CD8-positive, alpha-beta memory T cell (primary cell): ENCODE data around the gene PTPN13. TPM values are rescaled to one million over a fixed set of nuclear protein-coding genes. Genes with fewer than 3 reads are reported as not detected.
A peak's percentile ranks its signal among the peaks of the same experiment; 100 is the strongest.

ENCODE experiments used
- CTCF ChIA-PET: fragments of 350-600 bp; sonication (Branson Sonifier 250); formaldehyde crosslinking; loops from one replicate; lab custom pipeline; 2021; ENCODE audit warnings: antibody characterized with exemption; lab: Charles Lee
- POLR2A ChIA-PET: fragments of 350-600 bp; sonication (Branson Sonifier 250); formaldehyde crosslinking; loops from one replicate; lab custom pipeline; 2021; ENCODE audit warnings: antibody characterized with exemption; lab: Charles Lee
- DNase-seq, 5 donors: peaks; one replicate each; pipeline versions ENCODE4 v3.0.0 to v3.0.0-alpha.2; 2020 to 2022; ENCODE audit warnings: mixed read lengths in 1 of 5
- H3K27ac ChIP-seq: one replicate; pipeline ENCODE4 v1.7.0; 2013; ENCODE audit warnings: low read depth, mild to moderate bottlenecking, low read length, moderate library complexity
- H3K27me3 ChIP-seq: 2 replicates; pipeline ENCODE4 v1.7.0; 2013; ENCODE audit warnings: low read length, mild to moderate bottlenecking; ENCODE audit not compliant: insufficient read depth, poor library complexity, severe bottlenecking
- H3K36me3 ChIP-seq: 2 replicates; pipeline ENCODE4 v1.7.0; 2013; ENCODE audit warnings: mild to moderate bottlenecking, low read length, moderate library complexity; ENCODE audit not compliant: insufficient read depth
- H3K4me1 ChIP-seq: 2 replicates; pipeline ENCODE4 v1.7.0; 2013; ENCODE audit warnings: mild to moderate bottlenecking, low read length, moderate library complexity; ENCODE audit not compliant: insufficient read depth
- H3K4me3 ChIP-seq: 2 replicates; pipeline ENCODE4 v1.7.0; 2013; ENCODE audit warnings: mild to moderate bottlenecking, low read length
- H3K9me3 ChIP-seq: 2 replicates; pipeline ENCODE4 v1.7.0; 2013; ENCODE audit warnings: mild to moderate bottlenecking, low read length
- H3K27ac Mint-ChIP-seq, 8 donors: one replicate each; pipeline ENCODE4 v1.8.0; 2020 to 2021; ENCODE audit warnings: mixed read lengths in 8 of 8, mild to moderate bottlenecking in 6 of 8, inconsistent platforms in 3 of 8, moderate library complexity in 3 of 8
- H3K27me3 Mint-ChIP-seq, 2 donors: one replicate each; pipeline ENCODE4 v1.8.0; 2020 to 2021; ENCODE audit warnings: mixed read lengths in 2 of 2, mild to moderate bottlenecking in 1 of 2, moderate library complexity in 1 of 2
- H3K36me3 Mint-ChIP-seq, 3 donors: one replicate each; pipeline ENCODE4 v1.8.0; 2020 to 2021; ENCODE audit warnings: mixed read lengths in 3 of 3, inconsistent platforms in 1 of 3, mild to moderate bottlenecking in 1 of 3
- H3K4me1 Mint-ChIP-seq, 3 donors: one replicate each; pipeline ENCODE4 v1.8.0; 2020 to 2021; ENCODE audit warnings: mixed read lengths in 3 of 3, inconsistent platforms in 1 of 3, mild to moderate bottlenecking in 1 of 3
- H3K4me3 Mint-ChIP-seq, 7 donors: one replicate each; pipeline ENCODE4 v1.8.0; 2020 to 2021; ENCODE audit warnings: mixed read lengths in 7 of 7, mild to moderate bottlenecking in 6 of 7, moderate library complexity in 4 of 7, inconsistent platforms in 2 of 7
- H3K9me3 Mint-ChIP-seq, 5 donors: one replicate each; pipeline ENCODE4 v1.8.0; 2020 to 2022; ENCODE audit warnings: mixed read lengths in 5 of 5, mild to moderate bottlenecking in 3 of 5, moderate library complexity in 2 of 5, inconsistent platforms in 1 of 5
- polyA plus RNA-seq: library from polyadenylated mRNA; unstranded; fragments of 300-500 nt; fragmentation: Illumina TruSeq; gene quantifications from one replicate; pipeline ENCODE4 v1.2.3, GENCODE V29; 2021
- total RNA-seq, 2 experiments: library from RNA; stranded (reverse); gene quantifications; one replicate each; pipeline ENCODE4 v1.2.3, GENCODE V29; 2021

The PTPN13 gene
- total and polyA plus RNA-seq, 3 experiments from 2014 or later: 0.07 to 1.3 (median 0.53) TPM

- POLR2A ChIA-PET: no interaction called here
- no peak for DNase-seq
- no peaks in the 10 kb centered on the region for H3K36me3 ChIP-seq
- Mint-ChIP-seq H3K9me3 (peaks cover 4 to 16% (median 12%) of the 10 kb centered on the region in 5 donors), H3K4me3 (no peak overlapping the region), H3K36me3 (no peaks in the 10 kb centered on the region), H3K4me1 (no peaks in the 10 kb centered on the region), H3K27ac (no peak overlapping the region), H3K27me3 (peaks cover 3 to 4% of the 10 kb centered on the region in 2 donors)
- H3K27ac ChIP-seq: no peak overlapping the region
- CTCF ChIA-PET: no interaction called here
- no peaks in the 10 kb centered on the region for H3K9me3 ChIP-seq
- H3K4me3 ChIP-seq: no peak overlapping the region
- no peaks in the 10 kb centered on the region for H3K4me1 ChIP-seq
- H3K27me3 ChIP-seq: no peaks in the 10 kb centered on the region
Observed at GRCh38 chr4:86818211-86818610, 224.1 kb downstream of the PTPN13 start.

- H3K9me3 ChIP-seq: no peaks in the 10 kb centered on the region
- no peaks in the 10 kb centered on the region for H3K27me3 ChIP-seq
- no peak overlapping the region for H3K4me3 Mint-ChIP-seq
- H3K36me3 ChIP-seq: no peaks in the 10 kb centered on the region
- peaks cover 4 to 16% (median 12%) of the 10 kb centered on the region in 5 donors for H3K9me3 Mint-ChIP-seq
- ChIA-PET POLR2A (no interaction called here), CTCF (no interaction called here)
- no peaks in the 10 kb centered on the region for H3K36me3 Mint-ChIP-seq
- peak overlapping the region in 1 of 8 donors; percentile 50 for H3K27ac Mint-ChIP-seq
- no peak for DNase-seq
- H3K27me3 Mint-ChIP-seq: peaks cover 3 to 4% of the 10 kb centered on the region in 2 donors
- no peak overlapping the region for H3K4me3 ChIP-seq
- no peaks in the 10 kb centered on the region for H3K4me1 Mint-ChIP-seq
- H3K4me1 ChIP-seq: no peaks in the 10 kb centered on the region
- no peak overlapping the region for H3K27ac ChIP-seq
Observed at GRCh38 chr4:86818841-86819240, 224.7 kb downstream of the PTPN13 start.

DNA sequence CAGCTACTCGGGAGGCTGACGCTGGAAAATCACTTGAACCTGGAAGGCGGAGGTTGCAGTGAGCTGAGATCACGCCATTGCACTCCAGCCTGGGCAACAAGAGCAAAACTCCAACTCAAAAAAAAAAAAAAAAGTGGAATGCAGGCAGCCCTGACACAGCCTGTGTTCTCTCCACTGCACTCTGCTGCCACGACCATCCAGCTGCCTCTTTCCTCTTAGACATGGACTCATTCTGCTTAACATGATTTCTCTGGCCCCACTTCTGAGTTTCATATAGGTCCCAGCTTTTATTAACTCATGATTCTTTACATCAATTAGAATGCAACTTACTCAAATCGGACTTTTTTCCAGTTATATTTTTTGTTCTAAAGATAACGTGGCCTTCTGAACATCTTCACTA is 225.4 kb downstream of the PTPN13 start:
- Mint-ChIP-seq H3K4me1 (no peaks in the 10 kb centered on the region), H3K27me3 (peaks cover 3 to 4% of the 10 kb centered on the region in 2 donors), H3K27ac (no peak overlapping the region), H3K9me3 (peaks cover 4 to 15% (median 12%) of the 10 kb centered on the region in 5 donors), H3K4me3 (no peak overlapping the region), H3K36me3 (no peaks in the 10 kb centered on the region)
- no peak for DNase-seq
- ChIA-PET POLR2A (no interaction called here), CTCF (no interaction called here)
- Histone ChIP-seq H3K4me3 (no peak overlapping the region), H3K36me3 (no peaks in the 10 kb centered on the region), H3K27ac (no peak overlapping the region), H3K27me3 (no peaks in the 10 kb centered on the region), H3K4me1 (no peaks in the 10 kb centered on the region), H3K9me3 (no peaks in the 10 kb centered on the region)

DNA sequence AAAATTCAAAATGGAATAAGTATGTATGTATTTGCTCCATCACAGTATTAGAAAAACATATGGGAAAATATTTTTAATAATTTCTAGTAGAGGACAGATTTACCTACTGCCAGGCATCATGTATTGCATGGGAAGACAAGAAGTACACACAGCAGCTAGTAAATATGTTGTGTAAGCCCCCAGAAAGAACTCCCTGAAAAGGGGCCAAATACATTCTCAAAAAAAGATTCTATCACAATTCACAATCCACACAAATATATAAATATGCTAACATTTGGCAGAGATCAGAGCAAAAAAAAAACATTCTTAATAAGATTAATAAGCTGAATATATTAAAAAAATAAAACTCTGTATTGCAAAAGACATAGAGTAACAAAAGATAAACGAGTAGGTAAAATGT is 227.0 kb downstream of the PTPN13 start:
- Histone ChIP-seq H3K4me1 (no peaks in the 10 kb centered on the region), H3K4me3 (no peak overlapping the region), H3K27me3 (no peaks in the 10 kb centered on the region), H3K9me3 (no peaks in the 10 kb centered on the region), H3K36me3 (no peaks in the 10 kb centered on the region), H3K27ac (no peak overlapping the region)
- H3K9me3 Mint-ChIP-seq: peaks cover 0 to 6% (median 4%) of the 10 kb centered on the region in 5 donors
- H3K36me3 Mint-ChIP-seq: no peaks in the 10 kb centered on the region
- POLR2A ChIA-PET: no interaction called here
- DNase-seq: no peak
- CTCF ChIA-PET: no interaction called here
- no peak overlapping the region for H3K4me3 Mint-ChIP-seq
- H3K27ac Mint-ChIP-seq: no peak overlapping the region
- H3K27me3 Mint-ChIP-seq: peaks cover 3 to 4% of the 10 kb centered on the region in 2 donors
- H3K4me1 Mint-ChIP-seq: no peaks in the 10 kb centered on the region

DNA sequence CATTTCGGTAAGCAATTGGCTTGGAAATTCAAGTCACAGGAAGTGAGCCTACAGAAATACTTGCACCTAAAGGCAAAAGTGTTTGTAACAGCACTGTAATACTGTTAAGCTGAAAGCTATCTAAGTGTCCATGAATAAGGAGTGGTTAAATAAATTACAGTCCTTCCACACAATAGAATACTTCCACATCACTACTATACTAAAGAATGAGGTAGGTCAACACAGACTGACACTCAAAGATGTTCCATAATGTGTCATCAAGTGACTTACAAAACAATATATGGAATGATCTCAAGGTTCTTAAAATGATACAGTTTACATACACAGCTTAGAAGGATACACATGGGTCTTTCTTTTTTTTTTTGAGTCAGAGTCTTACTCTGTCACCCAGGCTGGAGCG is 228.0 kb downstream of the PTPN13 start:
- CTCF ChIA-PET: no interaction called here
- Histone ChIP-seq H3K27me3 (no peaks in the 10 kb centered on the region), H3K4me3 (no peak overlapping the region), H3K27ac (no peak overlapping the region), H3K36me3 (no peaks in the 10 kb centered on the region), H3K9me3 (no peaks in the 10 kb centered on the region), H3K4me1 (no peaks in the 10 kb centered on the region)
- no peaks in the 10 kb centered on the region for H3K36me3 Mint-ChIP-seq
- POLR2A ChIA-PET: no interaction called here
- peaks cover 3 to 4% of the 10 kb centered on the region in 2 donors for H3K27me3 Mint-ChIP-seq
- no peaks in the 10 kb centered on the region for H3K4me1 Mint-ChIP-seq
- no peak overlapping the region for H3K4me3 Mint-ChIP-seq
- H3K27ac Mint-ChIP-seq: no peak overlapping the region
- peaks cover 0 to 1% (median 0%) of the 10 kb centered on the region in 5 donors for H3K9me3 Mint-ChIP-seq
- no peak for DNase-seq

DNA sequence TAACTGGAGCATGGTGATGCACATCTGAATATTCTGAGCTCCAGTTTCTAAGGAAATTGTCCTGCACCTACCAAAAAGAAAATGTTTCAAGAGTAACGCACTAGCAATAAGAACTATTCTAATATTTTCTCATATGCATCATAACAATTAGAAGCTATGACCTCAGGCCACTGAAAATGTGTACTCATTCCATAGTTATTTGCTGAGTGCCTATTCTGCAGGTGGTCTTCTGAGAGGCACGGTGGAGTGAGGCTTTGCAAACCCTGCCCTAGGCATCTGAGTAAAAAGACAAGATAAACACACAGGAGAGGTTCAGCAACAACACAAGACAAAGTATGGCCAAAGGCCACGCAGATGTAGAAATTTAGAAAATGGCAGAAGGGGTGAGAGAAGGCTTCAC is 231.4 kb downstream of the PTPN13 start:
- H3K4me1 Mint-ChIP-seq: no peaks in the 10 kb centered on the region
- no peak overlapping the region for H3K4me3 ChIP-seq
- H3K27ac Mint-ChIP-seq: no peak overlapping the region
- H3K4me1 ChIP-seq: no peaks in the 10 kb centered on the region
- H3K9me3 Mint-ChIP-seq: peaks cover 0 to 3% (median 0%) of the 10 kb centered on the region in 5 donors
- no peaks in the 10 kb centered on the region for H3K9me3 ChIP-seq
- no peak for DNase-seq
- ChIA-PET CTCF (no interaction called here), POLR2A (no interaction called here)
- H3K27ac ChIP-seq: no peak overlapping the region
- no peaks in the 10 kb centered on the region for H3K27me3 ChIP-seq
- peaks cover 0 to 7% of the 10 kb centered on the region in 2 donors for H3K27me3 Mint-ChIP-seq
- no peaks in the 10 kb centered on the region for H3K36me3 ChIP-seq
- no peak overlapping the region for H3K4me3 Mint-ChIP-seq
- no peaks in the 10 kb centered on the region for H3K36me3 Mint-ChIP-seq

DNA sequence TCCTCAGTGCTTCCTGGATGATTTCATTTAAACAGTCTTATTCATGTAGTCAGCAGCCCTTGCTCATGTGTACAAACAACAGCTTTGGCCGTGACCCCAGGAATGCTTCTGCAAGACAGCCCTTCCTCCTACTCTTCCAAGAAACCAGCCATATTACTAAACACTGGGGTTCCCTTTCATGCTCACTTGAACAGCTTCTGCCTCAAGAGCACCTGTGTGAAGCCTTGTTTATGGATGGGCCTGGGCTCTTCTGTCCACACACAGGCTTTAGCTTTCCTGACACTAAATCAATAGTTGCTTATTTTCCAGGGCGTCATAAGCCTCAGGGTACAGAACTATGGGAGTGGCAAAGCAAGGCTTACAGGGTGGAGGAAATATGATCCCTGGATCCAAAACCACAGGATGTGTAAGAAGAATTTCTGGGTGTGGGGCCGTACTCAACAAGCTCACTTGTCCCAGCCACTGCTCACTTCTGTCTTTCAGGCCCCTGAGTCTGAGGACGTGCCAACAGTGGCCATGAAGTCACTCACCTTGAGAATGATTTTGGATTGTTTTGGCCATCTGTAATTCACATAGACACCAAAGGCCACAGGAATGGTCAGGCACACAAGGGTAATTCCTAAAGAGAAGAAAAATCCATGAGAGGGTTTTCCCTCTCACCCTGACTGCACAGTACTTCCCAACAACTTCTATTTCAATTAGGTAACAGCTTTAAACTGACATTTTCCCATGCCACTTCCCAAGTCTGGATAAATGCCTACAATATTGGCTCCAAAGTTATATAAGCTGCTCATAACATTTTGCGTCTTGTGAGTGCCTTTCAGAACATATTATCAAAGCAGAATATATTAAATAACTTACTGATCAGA is 237.4 kb downstream of the PTPN13 start:
- H3K27ac Mint-ChIP-seq: no peak overlapping the region
- peaks cover 0 to 3% (median 0%) of the 10 kb centered on the region in 5 donors for H3K9me3 Mint-ChIP-seq
- no peaks in the 10 kb centered on the region for H3K4me1 Mint-ChIP-seq
- Histone ChIP-seq H3K4me3 (no peak overlapping the region), H3K36me3 (no peaks in the 10 kb centered on the region), H3K27me3 (no peaks in the 10 kb centered on the region), H3K9me3 (no peaks in the 10 kb centered on the region), H3K27ac (no peak overlapping the region), H3K4me1 (no peaks in the 10 kb centered on the region)
- H3K27me3 Mint-ChIP-seq: peaks cover 0 to 12% of the 10 kb centered on the region in 2 donors
- POLR2A ChIA-PET: no interaction called here
- H3K4me3 Mint-ChIP-seq: no peak overlapping the region
- CTCF ChIA-PET: no interaction called here
- no peaks in the 10 kb centered on the region for H3K36me3 Mint-ChIP-seq
- no peak for DNase-seq

GRCh38 chr4:86833615-86834014 is 239.5 kb downstream of the PTPN13 start:
- no peaks in the 10 kb centered on the region for H3K27me3 ChIP-seq
- H3K4me1 ChIP-seq: no peaks in the 10 kb centered on the region
- Mint-ChIP-seq H3K36me3 (no peaks in the 10 kb centered on the region), H3K27ac (no peak overlapping the region), H3K9me3 (peaks cover 0 to 3% (median 0%) of the 10 kb centered on the region in 5 donors), H3K27me3 (peaks cover 4 to 11% of the 10 kb centered on the region in 2 donors), H3K4me1 (no peaks in the 10 kb centered on the region), H3K4me3 (no peak overlapping the region)
- H3K36me3 ChIP-seq: no peaks in the 10 kb centered on the region
- no peaks in the 10 kb centered on the region for H3K9me3 ChIP-seq
- no peak overlapping the region for H3K4me3 ChIP-seq
- ChIA-PET CTCF (no interaction called here), POLR2A (no interaction called here)
- H3K27ac ChIP-seq: no peak overlapping the region
- no peak for DNase-seq
